ENCODE results near the gene JAG2.

JAG2 gene
- total RNA-seq: 0 to 0.99 (median 0.22) reads per million in 18 experiments

DNA sequence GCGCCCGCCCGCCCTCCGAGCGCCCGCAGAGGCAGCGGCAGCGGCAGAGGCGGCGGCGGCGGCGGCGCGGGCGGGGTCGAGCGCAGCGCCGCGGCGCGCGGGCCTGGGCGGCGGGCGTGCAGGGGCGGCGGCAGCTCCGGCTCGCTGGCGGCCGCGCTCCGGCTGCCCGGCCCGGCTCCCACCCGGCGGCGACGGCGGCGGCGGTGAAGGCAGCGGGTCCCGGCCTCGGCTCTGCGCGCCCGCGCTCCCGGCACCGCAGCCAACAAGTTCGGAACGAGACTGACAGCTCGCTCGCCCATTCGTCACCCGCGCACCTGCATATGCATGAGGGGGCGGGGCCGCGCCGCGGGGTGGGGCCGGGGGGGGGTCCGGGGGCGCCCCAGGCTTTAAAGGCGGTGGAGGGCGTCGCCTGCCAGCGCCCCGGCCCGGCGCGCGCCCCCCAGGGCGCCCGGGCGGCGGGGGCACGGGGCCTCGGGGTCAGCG, at the start of gene JAG2:
Gene JAG2 (minus strand): TSS at position 281 of the 483 bp plus-strand sequence. CDS start 356 bp downstream, outside the sequence.
- DNase-seq: no peak

DNA sequence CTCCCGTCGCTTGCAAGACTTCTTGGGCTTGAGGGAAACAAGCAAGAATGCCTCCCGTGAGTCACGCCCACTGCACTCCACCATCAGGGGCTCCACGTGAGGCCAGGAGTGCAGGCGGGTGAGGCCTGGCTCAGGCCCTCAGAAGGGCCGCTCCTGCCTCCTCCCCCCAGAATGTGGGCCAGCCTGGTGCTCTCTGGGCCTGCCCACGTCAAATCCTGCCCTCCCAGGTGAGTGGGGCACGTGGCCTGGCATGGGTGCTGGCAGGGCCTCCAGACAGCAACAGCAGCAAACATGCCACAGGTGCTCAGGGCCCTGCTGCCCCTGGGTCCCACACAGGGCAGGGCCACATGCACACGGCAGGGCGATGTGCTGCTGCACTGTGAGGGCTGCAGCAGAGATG, 49.2 kb upstream of the JAG2 start:
- no peak for DNase-seq

DNA sequence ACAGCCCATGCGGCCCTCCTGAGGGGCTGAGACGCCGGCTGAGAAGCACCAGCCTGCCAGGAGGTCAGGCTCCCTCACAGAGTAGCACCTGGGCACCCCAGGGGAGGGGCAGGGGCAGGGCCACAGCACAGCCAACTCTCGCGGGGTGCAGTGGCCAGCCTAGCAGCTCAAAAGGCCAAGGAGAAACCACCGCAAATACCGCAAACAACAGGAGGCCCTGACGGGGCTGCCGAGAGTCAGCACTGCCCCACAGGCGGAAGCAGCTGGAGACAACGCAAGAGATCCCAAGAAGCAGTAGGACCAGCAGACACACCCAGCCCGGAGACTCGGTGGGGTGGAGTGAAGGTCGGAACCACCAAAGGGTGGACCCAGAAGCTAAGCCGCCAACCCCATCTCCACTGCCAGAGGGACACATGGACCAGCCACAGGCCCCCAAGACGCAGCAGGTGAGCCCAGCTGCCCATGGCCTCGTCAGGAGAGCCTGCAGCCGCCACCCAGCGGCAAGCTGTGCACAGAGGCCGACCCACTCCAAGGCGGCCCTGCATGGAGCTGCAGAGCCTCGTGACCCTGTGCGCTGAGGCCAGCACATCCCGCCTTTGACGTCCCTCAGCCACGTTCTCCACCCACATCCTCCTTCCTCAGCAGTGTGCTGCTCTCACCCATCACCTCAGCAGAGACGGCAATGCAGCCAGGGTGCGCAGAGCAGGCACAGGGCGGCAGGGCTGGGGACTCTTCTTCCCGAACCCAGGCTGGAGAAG, 48.1 kb upstream of the JAG2 start:
- DNase-seq: no peak

DNA sequence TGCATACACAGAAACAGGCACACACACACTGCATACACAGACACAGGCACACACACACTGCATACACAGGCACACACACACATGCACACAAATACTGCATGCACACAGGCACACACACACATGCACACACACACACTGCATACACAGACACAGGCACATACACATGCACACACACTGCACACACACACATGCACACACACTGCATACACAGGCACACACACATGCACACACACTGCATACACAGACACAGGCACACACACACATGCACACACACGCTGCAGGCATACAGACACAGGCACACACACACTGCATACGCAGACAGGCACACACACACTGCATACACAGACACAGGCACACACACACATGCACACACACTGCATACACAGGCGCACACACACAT, 47.0 kb upstream of the JAG2 start:
- no peak for DNase-seq

DNA sequence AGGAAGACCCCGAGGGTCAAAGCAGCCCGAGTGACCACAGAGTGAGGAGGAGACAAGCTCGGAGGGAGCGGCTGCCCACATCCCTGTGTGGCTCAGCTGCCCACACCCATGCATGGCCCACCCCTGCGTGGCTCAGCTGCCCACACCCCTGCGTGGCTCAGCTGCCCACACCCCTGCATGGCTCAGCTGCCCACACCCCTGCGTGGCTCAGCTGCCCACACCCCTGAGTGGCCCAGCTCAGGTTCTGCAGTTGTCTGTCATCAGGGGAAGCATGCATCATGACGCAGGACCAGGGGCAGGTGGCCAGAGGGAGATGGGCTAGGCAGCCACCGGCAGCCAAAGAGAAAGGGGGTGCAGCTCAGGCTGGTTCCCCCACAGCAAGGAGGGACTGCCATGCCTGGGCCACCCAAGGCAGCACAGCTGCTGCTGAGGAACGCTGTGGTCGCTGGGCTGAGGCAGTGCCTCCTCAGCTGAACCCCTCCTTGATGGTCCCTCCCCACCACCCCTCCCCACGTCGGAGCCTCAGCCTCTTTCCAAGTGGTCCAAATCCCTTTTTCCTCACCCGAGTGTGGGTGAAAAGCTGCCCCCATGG, 45.8 kb upstream of the JAG2 start:
- DNase-seq: no peak

DNA sequence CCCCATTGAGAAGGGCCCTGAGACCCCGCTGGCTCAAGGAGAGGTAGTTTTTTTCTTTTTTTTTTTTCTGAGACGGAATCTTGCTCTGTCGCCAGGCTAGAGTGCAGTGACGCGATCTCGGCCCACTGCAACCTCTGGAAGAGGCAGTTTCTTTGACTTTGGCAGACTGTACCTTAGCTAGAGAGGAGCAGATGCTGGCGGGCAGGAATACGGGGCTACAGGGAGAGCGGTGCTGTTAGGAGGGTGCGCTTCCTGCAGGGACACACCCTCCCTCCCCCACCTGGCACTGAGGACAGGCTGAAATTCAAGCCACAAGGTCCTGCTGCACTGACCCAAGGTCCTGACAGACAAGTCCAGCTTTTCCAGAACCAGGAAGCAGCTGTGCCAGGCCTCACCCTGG, 44.8 kb upstream of the JAG2 start:
- DNase-seq: no peak

DNA sequence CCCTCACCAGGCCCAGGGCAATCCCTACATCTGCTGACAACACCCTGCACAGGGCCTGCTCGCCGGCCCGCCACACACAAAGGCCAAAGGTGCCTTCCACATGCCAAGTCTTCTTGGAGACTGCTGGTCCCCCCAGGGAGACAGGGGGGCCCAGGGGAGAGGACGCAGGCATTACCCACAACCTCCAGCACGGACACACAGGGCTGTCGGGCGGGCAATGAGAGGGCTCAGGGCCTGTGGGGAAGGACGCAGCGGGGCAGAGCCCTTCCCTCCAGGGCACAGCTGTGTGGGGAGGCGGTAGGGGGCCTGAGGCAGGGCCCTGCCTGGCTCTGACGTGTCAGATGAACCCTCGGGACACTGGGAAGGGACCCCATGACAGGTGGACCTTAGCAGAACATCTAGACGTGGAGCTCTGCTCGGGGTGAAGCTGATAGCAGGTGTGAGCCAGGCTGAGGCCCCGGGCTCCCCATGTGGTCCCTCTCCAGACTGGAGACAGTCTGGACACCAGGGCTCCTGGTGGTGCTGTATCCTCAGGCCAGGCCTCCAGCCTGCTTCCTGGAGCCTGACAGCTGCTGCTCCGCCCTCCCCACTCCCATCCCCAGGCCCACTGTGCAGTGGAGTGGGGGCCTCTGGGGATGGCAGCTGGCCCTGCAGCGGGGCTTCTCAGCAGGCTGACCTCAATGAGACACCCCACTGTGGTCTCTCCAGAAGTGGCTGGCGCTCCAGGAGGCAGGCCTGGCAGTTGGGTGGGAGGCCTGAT, 44.1 kb upstream of the JAG2 start:
- DNase-seq: no peak

DNA sequence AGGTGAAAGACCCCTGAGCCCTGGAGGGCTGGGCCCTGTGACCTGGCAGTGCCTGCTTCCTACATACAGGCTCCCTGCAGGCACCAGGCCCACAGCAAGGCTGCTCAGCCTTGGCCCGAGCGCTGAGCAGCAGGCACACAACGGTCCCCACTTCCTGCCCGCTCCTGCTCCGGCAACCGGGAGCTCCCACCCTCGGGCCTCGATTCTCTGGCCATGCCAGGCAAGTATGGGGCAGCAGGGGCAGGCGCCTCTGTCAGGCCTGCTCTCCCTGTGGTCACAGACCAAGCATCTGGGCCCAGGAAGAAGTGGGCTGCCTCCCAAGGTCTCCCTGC, 43.1 kb upstream of the JAG2 start:
- DNase-seq: no peak

DNA sequence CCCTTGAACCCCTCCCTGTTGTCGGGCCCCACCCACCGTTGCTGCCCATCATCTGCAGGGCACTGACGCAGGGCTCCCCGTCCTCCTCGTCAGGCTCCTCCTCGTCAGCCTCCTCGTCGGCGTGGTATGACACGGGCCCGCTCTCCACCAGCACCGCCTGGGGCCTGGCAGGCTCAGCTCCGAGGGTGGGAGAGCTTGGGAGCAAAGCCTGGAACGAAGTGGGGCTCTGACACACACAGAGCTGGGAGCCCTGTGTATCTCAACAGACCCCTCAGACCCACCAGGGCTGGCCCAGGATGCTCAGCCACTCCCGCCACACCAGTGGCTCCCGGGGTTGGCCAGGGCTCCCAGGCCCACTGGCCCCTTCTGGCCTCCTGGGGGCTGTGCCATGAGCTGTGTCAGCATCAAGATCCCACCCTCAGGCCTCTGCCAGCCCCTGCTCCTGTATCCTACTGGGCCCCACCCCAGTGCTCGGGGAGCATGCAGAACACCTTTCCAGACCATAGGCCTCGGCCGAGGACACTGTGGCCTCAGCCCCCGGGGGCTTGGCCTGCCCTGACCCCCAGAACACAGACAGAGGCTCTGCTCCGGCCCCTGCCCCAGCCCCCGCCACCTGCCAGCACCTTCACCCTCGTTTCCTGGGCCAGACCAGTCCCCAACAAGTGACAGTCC, 42.6 kb upstream of the JAG2 start:
- DNase-seq: no peak

DNA sequence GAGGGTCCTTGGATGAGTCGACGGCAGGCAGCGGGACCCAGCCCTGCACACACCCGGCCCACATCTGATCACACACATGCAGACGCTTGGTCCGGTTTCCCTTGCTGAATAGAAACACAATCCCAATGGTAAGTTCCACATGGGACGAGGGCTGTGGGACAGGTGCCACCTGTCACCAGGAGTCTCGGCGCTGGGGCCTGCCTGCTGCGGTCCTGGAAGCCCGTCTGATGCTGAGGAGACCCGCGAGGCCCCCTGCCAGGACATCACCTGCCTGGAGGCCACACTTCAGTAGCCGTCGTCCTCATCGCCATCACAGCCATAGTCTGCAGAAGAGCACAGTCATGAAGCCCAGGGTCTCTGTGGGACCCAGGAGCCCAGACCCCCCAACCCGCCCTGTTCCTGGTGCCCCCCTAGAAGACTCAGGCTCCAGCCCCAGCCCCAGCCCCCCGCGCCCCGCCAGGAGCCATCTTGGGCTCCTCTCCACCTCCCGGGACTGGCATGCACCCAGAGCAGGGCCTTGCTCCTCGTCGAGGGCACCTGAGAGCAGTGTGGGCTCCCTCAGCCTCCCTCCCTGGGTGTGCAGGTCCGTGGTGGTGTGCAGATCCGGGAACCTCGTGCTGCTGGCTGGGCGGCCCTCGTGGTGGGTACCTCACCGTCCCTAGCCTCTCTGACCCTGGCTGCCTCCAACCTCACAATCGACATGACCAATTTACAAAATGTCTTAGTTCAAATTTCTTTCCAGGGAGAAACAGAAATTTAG, 41.9 kb upstream of the JAG2 start:
- DNase-seq: no peak

DNA sequence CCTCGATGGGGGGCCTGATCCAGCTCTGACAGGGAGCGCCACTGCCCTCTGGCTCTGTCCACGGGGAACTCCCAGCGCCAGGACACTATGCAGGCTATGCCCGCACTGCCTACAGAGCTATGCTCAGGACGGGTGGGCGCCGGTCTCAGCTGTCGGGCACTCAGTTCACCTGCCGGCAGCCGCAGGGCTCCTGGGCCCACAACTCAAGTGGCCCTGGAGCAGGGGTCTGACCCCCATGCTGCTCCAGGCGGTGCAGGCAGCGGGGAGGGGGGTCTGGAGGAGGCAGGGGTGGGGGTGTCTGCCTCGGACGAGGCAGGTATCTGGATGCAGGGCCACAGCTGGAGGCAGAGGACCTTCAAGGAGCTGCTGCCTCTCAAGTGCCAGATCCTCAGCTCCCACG, 41.1 kb upstream of the JAG2 start:
- no peak for DNase-seq

DNA sequence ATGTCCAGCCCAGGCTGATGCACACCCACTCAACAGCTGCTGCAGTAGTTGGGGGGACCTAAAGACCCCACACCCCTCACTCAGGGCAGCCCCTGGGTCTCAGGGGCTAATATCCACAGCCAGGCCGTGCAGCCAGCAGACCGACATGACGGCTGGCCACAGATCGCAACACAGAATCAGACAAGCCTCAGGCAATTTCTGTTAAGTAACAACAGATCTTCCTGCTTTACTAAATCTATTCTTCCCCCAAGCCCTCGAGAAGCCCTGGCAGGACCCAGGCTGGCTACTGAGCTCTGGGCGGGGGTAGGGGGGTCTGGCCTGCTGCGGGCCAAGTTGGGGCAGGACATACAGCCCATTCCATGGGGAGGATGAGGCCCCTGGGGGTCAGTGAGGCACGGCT, 40.5 kb upstream of the JAG2 start:
- no peak for DNase-seq

DNA sequence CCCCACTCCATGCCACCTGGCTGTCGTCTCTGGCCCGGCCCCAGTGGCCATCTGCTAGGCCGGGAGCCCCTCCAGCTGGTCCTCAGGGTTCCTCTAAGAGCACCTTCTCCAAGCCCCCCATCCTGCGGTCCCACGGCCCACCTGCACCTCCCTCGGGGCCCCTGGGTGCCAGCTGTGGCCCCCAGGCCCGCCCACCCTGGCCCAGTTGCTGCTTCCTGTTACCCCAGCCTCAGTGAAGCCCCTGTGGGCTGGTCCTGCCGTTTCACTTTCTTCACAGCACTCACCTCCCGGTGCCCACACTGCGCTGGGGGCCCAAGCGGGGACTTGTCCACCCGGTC, 40.1 kb upstream of the JAG2 start:
- DNase-seq: no peak

DNA sequence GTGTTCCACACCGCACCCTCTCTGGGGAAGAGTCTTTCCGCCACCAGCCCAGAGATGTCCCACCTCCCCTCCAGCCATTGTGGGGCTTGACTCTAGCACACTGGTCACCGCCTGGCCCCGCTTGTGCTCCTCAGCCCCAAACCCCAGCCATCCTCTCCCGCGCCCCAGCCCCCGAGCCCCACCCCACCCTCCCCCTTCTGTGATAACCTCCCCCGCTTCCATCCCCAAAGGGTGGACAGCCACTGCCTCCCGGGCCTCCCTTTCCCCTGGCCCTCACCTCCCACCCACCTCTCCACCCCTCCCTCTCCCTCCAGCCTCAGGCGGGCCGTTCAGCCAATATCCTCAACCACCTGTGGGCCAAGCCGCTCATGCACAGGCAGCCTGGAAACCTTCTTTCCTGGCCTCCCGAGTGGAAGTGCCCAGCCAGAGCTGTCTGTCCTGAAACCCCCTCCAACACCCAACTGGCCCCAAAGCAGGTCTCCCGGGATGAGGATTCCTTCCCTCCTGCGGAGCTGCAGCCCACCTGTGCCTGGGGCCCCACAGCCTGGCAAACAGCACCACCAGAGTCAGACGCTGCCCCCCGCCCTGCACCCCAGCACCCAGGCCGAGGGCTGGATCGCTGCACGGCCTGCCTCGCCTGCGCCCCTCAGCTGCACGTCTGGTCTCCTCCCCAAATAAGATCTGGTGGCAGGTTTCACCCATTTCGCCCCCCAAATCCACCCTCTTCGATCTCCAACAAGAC, 39.6 kb upstream of the JAG2 start:
- DNase-seq: no peak

DNA sequence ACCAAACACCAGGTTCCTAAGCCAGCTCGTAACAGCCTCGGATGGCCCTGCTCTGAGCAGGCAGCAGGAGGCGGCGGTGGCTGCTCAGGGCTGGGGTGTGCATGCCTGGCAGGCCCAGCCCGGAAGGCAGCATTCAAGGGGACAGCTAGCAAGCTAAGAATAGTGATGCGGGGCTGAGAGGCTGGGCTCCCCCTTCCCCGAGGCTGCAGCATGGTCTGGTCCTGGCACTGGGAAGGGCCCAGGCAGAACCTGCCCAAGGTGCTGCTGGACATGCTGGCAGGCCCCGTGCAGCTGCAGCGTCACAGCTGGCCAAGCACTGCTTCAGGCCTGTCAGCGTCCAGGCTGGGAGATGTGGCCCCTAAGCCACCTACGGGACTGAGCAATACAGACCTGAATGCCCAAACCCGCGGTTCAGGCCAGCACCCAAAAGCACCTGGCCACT, 38.9 kb upstream of the JAG2 start:
- DNase-seq: no peak

DNA sequence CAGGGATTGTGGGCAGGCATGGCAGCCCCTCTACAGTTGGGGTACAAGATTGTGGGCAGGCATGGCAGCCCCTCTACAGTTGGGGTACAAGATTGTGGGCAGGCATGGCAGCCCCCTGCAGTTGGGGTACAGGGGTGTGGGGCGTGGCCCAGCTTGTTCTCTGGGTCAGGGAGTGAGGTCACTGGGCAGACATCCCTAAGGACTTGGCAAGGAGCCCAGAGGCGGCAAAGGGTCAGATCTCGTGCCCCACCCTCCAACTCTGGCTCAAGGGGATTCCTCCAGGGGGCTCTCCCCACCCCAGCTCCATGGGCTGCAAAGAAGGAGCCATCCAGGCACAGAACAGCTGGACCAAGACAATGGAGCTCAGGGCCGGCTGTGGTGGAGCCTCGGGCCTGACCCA, 38.3 kb upstream of the JAG2 start:
- no peak for DNase-seq

DNA sequence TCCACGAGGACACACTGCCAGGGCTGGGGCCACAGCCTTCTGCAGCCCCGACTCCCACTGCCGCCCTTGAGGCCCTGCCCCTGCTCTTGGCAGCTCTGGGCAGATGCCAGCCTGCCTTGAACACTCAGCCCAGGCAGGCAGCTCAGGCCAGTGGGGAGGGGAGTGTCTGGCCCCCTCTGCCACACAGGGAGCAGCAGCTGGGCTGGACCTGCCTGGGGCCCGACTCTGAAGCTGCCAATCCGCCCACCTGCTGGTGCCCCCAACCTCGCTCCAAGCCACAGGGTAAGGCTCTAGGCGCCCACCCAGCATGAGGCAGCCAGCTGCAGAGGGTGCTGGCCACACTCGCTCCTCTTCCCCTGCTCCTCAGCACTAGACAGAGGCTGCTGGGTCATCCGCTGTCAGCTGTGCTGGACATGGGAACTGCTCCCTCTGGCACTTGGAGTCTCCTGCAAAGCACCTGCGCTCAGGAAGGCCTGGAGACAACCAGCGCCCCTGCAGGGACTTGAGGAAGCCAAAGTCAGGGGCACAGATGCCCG, 37.2 kb upstream of the JAG2 start:
- no peak for DNase-seq

DNA sequence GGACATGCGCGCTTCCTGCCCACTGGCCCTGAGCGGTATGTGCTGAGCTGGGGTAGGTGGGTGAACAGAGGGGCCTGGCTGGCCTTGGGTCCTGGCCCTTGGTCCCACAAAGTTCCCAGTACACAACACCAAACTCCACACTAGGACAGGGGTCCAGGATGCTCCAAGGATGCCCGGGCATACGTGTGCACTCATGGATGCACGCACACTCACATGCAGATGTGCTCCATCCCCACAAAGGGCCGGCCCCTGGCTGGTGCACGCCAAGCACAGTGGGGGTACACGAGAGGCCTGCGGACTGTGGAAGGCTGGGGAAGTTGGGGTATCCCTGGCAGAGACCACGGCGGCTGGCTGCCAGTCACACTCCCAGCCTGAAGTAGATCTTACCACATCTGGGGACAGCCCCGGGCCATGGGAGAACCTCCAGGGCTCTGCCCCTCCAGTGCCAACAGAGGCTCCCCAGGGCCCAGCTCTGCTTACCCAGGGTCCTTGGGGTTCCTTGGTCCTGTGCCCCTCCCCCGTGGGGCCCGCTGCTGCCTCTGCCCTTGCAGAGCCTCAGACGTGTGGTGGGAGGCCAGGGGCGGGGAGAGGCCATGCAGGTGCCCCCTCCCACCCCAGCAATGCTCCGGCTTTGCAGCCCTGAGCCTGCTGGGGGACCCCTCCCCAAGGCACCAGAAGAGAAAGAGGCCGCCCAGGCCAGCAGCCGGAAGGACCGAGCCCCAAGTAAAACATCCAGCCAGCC, 36.5 kb upstream of the JAG2 start:
- DNase-seq: no peak

DNA sequence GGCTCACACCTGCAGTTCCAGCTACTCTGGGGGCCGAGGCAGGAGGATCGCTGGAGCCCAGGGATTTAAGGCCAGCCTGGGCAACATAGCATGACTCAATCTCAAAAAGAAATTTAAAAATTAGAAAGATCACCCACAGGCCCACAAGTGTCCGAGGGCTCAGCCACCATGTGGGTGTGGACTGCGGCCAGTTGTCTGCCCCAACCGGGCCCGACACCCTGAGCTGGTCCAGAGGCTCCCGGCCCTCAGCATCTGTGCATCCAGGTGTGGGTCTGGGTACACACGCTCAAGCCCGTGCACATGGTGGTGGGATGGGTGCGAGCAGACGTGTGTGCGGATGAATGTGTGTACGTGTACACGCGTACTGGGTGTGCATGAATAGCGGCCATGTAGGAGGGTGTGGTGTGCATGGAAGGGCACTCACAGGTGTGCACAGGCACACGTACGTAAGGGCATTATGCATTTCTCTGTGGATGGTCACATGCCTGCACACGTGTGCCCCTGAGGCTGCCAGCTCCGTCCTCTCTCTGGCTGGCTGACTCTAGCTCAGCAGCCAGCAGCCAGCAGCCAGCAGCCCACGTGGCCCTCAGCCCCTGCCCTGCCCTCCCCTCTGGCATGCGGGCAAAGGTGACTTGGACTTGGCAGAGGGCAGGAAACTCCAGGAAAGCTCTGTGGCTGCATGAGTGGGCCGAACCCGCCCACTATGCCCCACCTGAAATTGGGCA, 35.8 kb upstream of the JAG2 start:
- DNase-seq: no peak

DNA sequence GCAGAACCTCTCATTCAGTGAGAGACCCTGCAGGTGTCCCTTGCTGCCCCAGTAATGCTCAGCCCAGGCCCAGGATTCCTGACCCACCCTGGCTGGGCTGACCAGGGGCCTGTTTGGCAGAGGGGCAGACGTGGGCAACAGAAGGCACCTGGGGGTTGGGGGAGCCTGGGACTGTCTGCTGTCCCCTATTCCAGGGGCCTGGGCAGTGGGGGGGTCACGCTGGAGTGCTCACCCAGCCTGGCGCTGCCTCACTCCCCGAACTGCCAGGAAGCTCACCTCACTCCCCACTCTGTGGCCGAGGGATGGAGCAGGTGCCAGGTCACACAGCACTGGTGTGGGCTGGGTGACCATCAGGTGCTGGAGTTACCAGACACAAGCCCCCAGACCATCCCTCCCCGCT, 35.1 kb upstream of the JAG2 start:
- no peak for DNase-seq

Measured in inflammatory macrophage (primary cell).